Glomerular endothelial cell (primary cell): Measurements from ENCODE around the gene ZFR2. TPM values are rescaled to one million over a fixed set of nuclear protein-coding genes. Genes with fewer than 3 reads are reported as not detected.
"Not testable (repeated sequence)": the region's sequence is repeated elsewhere in the genome, so short reads cannot be mapped to it uniquely, and the experiment has no call there.

Experiments used
- DNase-seq: peaks from one replicate; pipeline ENCODE4 v3.0.0-alpha.2; 2011; ENCODE audit warnings: low read depth, low spot score; ENCODE audit errors: extremely low read depth
- total RNA-seq: library from RNA; depleted of rRNA; stranded (reverse); fragments of >200 nt; gene quantifications from 2 replicates; pipeline ENCODE4 v1.2.3, GENCODE V29; 2015

The ZFR2 gene
- total RNA-seq, 1 donor from 2014 or later, result 0.29 TPM

GRCh38 chr19:3775374-3775711 lies 93.5 kb downstream of the ZFR2 start:
- DNase-seq, result no peak

- DNase-seq, result no peak
Measured at GRCh38 chr19:3774621-3775373, 94.0 kb downstream of the ZFR2 start.

GRCh38 chr19:3773814-3774515 lies 94.9 kb downstream of the ZFR2 start:
- no peak for DNase-seq

- DNase-seq, result no peak
Measured at GRCh38 chr19:3771906-3772455, 96.9 kb downstream of the ZFR2 start, which contains the start of gene RAX2. Gene RAX2 (minus strand): TSS chr19:3772228. CDS start chr19:3771742, 486 bp downstream.

- no peak for DNase-seq
Measured at GRCh38 chr19:3771000-3771905, 97.6 kb downstream of the ZFR2 start.

- no peak for DNase-seq
Measured at GRCh38 chr19:3770136-3770999, 98.5 kb downstream of the ZFR2 start.

GRCh38 chr19:3769494-3769893 lies 99.3 kb downstream of the ZFR2 start:
- DNase-seq, result no peak

GRCh38 chr19:3768748-3769099 lies 100.1 kb downstream of the ZFR2 start:
- DNase-seq, result no peak

GRCh38 chr19:3768015-3768747 lies 100.7 kb downstream of the ZFR2 start:
- no peak for DNase-seq

- no peak for DNase-seq
Measured at GRCh38 chr19:3767050-3767449, 101.8 kb downstream of the ZFR2 start.

GRCh38 chr19:3766520-3766919 lies 102.3 kb downstream of the ZFR2 start:
- DNase-seq, result no peak

- DNase-seq, result not testable (repeated sequence)
Measured at GRCh38 chr19:3765757-3766156, 103.1 kb downstream of the ZFR2 start.

- no peak for DNase-seq
Measured at GRCh38 chr19:3765121-3765520, 103.7 kb downstream of the ZFR2 start.

GRCh38 chr19:3762501-3763459 lies 106.1 kb downstream of the ZFR2 start, which contains the start of gene MRPL54:
Gene MRPL54 (plus strand): TSS chr19:3762682. CDS start chr19:3762701, 19 bp downstream.
- peak; percentile 96 for DNase-seq

- no peak for DNase-seq
Measured at GRCh38 chr19:3762130-3762473, 106.7 kb downstream of the ZFR2 start.

- DNase-seq, result peak; percentile 36
Measured at GRCh38 chr19:3761382-3762129, 107.3 kb downstream of the ZFR2 start, which contains the start of gene APBA3. Gene APBA3 (minus strand): TSS chr19:3761692. CDS start chr19:3760264, 1,428 bp downstream.

GRCh38 chr19:3760871-3761361 lies 107.9 kb downstream of the ZFR2 start:
- DNase-seq, result no peak
